Raji (cell line): ENCODE results near the gene RND3.

Experiments
- POLR2A ChIP-seq: IDR thresholded peaks from 2 replicates; pipeline ENCODE4 v1.6.1; 2011; ENCODE audit warnings: low read depth, low read length, control low read depth; ENCODE audit not compliant: insufficient read depth

RND3 gene

DNA sequence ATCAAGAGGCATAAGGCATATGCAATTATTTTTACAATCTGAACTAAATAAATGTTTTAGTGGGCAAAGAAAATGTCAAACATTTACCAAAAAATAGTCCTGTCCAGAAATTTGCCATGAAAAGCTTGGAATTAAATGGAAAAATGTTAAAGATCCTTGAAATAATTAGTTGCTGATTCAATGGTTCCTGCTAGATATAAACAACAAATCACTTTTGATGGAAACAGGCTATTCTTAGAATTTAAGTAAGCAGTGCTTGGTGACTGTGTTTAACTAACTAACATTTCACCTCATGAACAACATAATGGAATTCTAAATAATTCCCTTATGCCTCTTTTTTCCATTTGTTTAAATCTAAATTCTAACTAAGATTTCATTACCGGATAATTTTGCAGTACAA is 3.9 kb downstream of the RND3 start:
- no peak for TF ChIP-seq POLR2A

DNA sequence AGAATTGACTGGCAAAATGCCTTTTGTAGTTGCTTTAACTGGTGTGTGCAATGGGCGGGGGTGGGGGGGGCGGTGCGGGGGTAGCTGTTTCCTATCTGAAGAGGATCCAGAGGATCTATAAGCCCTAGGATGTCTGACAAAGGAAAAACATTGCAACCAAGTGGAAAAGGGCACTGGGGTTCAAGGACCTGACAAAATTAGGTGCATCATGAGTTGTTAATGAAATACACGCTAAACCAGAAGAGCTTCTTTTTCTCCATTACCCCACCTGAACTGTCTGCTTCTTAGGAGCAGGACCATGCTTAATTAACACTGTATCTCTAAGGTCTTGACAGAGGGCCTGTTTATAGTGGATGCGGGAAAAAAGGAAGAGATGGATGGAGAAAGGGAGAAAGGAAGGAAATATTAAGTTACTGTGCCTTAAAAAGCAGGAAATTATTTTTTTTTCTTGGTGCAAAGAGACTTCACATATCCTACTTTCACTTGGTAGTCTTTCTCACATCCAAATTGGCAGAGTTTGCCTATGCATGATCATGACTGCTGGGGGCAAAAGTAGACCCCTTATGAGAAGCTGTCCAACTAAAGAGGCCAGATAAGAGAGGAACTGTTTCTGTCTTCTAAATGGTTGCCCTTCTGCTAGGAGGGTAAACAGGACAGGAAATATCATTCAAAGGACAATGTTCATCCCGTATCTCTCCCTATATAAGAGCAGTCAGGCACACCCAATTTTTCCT is 4.6 kb downstream of the RND3 start:
- TF ChIP-seq POLR2A = no peak

GRCh38 chr2:150482111-150482510 is 5.4 kb downstream of the RND3 start:
- TF ChIP-seq POLR2A = no peak

DNA sequence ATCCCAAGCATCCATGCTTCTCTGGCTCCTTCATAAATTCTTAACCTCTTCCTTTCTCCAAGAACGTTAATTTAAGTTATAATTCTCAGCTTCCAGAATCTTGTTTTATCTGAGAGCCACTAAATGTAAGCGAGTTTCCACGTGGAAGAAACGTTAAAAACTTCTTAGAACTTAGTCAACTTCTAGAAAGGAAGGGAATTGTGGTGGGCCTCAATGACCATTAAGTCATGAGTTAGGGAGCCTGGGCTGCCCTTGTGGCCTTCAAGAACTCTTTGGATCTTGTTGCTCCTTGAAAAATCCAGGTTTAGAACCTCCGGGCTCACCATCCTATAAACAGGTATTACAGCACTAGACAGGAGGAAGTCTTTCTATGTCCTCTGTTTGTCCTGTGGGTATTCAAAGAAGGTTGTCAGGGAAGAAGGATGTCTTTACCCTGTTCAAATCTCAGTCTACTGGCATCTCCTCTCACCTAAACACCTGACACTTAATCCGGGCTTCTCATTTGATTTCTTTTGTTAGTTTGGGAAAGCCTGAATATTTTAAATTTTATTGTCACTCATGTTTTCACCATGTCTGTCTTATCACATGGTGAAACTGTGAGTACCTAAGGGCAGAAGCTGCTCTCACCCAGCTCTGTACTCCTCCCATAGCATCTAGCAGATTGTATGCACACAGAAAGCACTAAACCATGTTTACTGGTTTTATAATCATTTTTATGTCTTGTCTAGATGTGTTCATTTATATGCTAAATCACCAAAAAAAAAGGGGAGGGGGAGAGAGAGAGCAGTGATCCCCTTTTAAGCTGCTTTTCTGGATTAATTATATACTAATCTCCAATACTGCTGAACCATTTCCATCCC is 6.3 kb downstream of the RND3 start:
- no peak for TF ChIP-seq POLR2A

- no peak for TF ChIP-seq POLR2A
These were observed 7.2 kb downstream of the RND3 start for GRCh38 chr2:150480241-150480640.

DNA sequence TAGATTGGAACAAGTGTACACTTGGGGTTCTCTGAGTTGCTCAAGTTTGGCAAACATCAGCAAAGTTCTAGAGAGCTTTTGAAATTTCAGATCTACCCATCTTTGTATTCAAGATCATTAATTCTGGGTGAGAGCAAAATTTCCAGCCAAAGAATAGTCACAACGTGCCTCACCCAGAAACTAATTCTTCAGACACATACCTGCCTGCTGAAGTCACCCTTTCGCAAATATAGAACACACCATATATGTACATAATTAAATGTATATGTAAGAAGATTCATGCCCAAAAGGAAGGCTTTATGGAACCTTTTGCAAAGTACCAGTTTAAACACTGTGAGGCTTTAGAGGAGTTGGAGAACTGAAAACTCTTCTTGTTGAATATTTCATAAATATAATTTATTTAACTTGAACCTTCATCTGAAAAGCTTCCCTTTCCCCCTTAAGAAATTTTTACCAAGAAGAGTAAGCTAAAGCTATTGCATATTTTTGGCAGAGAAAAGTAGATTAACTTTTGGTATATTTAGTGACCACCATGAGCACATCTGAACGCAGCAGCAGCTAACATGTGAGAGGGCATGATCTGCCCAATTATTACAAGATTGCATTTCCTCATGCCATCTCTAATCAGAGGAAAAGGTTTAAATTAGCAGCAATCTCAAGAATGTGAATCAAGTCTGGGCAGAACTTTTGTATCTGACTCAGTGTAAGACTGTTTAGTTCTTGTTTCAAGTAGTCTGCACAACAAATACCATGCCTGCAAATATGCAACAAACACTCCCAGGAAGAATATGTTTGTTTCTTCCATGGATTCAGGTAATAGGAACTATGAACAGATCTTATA is 8.2 kb downstream of the RND3 start:
- no peak for TF ChIP-seq POLR2A

DNA sequence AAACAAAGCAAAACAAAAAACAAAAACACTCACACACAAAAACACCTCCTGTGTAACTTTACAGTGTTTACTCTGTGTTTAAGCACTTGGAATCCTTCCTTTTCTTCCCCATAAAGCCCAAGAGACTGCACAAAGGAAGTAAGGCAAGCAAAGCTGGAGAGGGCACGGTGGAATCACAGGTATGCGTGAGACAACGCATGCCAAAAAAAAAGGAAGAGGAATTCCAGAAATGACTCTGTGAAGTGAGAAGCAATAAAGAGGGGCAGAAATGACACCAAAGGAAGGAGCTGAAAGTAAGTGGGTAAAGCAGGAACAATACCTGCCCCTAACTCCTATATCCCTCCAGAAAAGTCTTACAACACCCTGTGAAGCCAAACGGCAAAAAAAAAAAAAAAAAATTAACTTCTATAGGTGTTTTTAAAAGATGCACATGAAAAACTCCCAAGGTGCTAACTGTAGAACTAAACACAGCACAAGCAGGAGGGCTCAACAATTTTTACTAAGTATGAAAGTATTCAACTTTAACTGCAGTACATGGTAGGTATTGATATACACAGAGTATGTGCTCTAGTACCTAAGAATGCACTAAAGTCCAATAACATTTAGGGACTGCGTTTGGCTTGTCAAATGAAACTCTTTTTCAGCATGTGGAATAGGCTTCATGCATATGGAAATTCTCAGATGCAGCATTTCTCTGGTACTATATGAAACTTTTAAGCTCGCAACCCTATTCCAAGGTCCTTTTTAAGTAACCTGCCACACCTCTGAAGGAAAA is 9.1 kb downstream of the RND3 start:
- TF ChIP-seq POLR2A = no peak

DNA sequence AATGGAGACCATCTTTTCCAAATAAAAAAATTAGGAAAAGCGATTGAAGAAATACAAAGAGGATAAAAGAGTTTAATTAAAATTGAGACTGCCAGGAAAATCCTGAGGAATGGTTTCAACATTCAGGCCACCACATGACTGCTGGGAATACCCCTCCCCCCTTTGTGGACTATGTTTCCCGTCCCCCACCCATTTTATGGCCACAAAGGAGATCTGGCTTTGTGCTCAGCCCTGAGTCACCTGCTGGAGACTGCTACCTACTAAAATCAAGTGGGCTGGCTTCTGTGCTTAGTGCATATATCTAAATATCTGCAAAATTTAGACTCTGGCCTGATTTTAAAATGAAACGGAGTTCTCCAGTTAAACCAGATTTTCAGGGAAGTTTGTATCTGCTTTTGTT is 10.1 kb downstream of the RND3 start:
- TF ChIP-seq POLR2A = no peak

DNA sequence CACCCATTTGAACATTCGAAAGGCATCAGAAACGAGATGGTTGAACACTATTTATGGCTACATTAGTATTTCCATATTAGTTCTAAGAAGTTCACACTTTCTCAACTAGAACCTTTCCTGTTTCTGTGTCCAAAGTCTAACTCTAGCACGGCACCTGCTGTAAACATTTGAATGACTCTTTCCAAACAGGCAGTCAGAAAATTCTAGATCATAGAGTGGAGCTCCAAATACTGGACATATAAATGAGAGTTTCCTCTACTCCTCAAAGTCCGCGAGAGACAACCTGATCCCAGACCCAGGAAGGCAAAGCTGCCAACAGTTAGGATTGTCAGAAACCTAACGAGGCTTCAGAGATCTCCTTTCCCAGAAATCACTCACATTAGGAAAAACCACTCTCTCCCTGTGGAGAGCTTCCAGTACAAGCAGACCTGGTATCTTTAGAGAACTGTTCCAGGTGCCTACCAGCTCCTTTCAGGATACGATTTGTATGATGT is 10.6 kb downstream of the RND3 start:
- no peak for TF ChIP-seq POLR2A

GRCh38 chr2:150476286-150476685 is 11.2 kb downstream of the RND3 start:
- TF ChIP-seq POLR2A = no peak

DNA sequence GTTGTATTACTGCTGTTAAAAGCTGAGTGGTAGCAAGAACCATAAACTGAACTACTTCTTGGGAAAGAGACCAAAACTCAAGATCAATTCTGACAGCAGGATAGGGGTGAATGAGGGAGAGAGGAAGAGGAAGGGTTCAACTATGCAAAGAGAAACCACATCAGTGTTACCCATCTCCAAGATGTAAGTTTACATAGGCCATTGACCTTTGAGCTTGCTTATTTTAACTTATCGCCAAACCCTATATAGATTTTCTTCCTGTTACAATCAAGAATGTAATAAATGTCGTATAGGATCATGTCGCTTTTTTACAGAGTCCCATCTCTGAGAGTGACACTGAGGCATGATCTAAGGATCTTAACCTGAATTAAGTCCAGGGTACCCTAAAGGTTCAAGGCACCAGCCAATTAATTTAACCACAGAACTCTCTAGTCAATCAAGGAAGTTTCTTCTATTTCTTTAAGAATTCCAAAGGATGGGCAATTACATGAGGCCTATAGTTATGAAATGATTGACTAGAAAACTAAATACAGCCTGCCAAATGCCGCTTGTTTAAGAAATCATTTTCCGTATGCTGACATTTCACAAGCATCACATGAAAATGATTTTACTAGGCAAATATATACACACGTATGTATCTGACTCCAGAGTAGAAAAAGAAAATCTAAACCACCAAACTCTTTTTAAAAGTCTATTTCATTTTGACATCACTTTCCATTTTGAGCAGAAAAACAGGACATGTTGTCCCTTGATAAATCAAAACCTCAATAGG is 11.8 kb downstream of the RND3 start:
- TF ChIP-seq POLR2A = no peak

DNA sequence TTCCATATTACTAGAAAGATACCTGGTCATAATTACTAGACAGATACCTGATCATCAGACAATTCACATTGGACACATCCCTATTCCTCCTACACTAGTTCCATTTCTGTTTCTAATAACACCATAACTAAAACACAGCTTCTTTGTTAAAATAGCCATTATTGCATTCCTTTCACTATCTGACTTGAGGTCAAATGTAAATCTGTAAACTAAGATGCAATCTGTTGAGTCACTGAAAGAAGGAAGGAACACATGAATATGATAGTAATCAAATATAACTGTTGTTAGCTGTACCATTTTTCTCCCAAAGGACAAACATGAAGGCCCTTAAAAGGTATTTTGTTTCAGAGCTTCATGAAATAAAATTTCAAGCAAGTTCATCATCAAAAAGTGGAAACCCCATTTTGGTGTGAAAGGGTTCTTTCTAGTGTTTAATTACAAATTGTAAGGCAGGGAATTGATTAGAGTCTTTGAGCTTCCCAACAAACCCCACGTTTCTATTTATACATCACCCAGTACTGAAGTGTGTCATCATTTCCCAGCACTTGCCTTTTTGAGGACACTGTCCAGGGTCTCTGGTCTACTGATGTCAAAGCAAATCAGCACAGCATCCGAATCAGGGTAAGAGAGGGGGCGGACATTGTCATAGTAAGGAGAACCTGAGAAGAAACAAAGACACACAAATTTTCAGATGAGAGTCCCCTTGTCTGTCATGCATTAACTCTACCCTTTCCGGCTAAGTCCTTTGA is 13.0 kb downstream of the RND3 start:
- no peak for TF ChIP-seq POLR2A

DNA sequence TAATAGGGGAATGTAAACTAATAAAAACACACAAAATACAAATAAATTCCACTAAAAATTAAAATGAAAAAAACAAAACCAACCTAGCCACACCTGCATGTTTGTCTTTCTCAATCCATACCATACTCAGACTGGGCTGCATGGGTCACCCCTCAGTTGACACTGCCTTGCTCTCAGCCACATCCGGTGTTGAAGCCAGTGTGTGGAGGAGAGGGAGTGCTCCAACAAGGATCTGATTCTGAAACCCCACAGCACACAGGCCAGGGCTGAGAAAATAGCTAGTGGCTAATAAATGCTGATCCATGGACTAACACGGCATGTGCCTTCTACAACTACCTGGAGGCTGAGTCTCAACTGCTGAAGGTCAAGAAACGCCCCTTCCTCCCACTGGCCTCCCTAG is 13.7 kb downstream of the RND3 start:
- TF ChIP-seq POLR2A = no peak

- TF ChIP-seq POLR2A = no peak
These were observed 15.0 kb downstream of the RND3 start for GRCh38 chr2:150472511-150472899.
